LNCaP clone FGC (cell line): ENCODE results near the gene ATAD3A.
"Not testable (repeated sequence)": the region's sequence is repeated elsewhere in the genome, so short reads cannot be mapped to it uniquely, and the experiment has no call there.

ENCODE experiments used
- DNase-seq: peaks from one replicate; pipeline ENCODE4 v3.0.0-alpha.2; 2011; ENCODE audit warnings: low read depth
- H3K4me3 ChIP-seq: 2 replicates; pipeline ENCODE4 v1.5.1; 2011; ENCODE audit warnings: mild to moderate bottlenecking, low read depth, low read length, control low read depth
- CTCF ChIP-seq: IDR thresholded peaks from 2 replicates; pipeline ENCODE4 v1.5.1; 2012; ENCODE audit warnings: mild to moderate bottlenecking; ENCODE audit not compliant: control insufficient read depth, insufficient read depth; ENCODE audit errors: extremely low read depth

ATAD3A gene

GRCh38 chr1:1521331-1521730, 9.4 kb downstream of the ATAD3A start:
- TF ChIP-seq CTCF = no peak
- no peak overlapping the region for H3K4me3 ChIP-seq
- DNase-seq = no peak

- not testable (repeated sequence) for DNase-seq, H3K4me3 ChIP-seq
These were observed 10.6 kb downstream of the ATAD3A start for GRCh38 chr1:1522536-1522935.

- not testable (repeated sequence) for DNase-seq, H3K4me3 ChIP-seq
These were observed 11.3 kb downstream of the ATAD3A start for GRCh38 chr1:1523226-1523625.

- DNase-seq, H3K4me3 ChIP-seq: not testable (repeated sequence)
These were observed 11.7 kb downstream of the ATAD3A start for GRCh38 chr1:1523651-1524050.

GRCh38 chr1:1524750-1525383, 12.9 kb downstream of the ATAD3A start:
- not testable (repeated sequence) for H3K4me3 ChIP-seq, DNase-seq

GRCh38 chr1:1526476-1526875, 14.5 kb downstream of the ATAD3A start:
- DNase-seq, H3K4me3 ChIP-seq: not testable (repeated sequence)

- DNase-seq = no peak
- no peak for TF ChIP-seq CTCF
These were observed 15.3 kb downstream of the ATAD3A start for GRCh38 chr1:1527092-1527816.

GRCh38 chr1:1528301-1529267, 16.6 kb downstream of the ATAD3A start:
- H3K4me3 ChIP-seq = no peak overlapping the region
- TF ChIP-seq CTCF = no peak
- no peak for DNase-seq

More at GRCh38 chr1:1527092-1527816, 15.3 kb downstream of the ATAD3A start:
- no peak overlapping the region for H3K4me3 ChIP-seq

GRCh38 chr1:1529321-1529720, 17.4 kb downstream of the ATAD3A start:
- H3K4me3 ChIP-seq = no peak overlapping the region
- DNase-seq = no peak
- no peak for TF ChIP-seq CTCF
